CD4-positive, alpha-beta memory T cell (primary cell): ENCODE results near the gene SLC37A4. TPM values are rescaled to one million over a fixed set of nuclear protein-coding genes. Genes with fewer than 3 reads are reported as not detected.
"Not testable (repeated sequence)": the region's sequence is repeated elsewhere in the genome, so short reads cannot be mapped to it uniquely, and the experiment has no call there.

Experiments used
- CTCF ChIA-PET: fragments of 350-600 bp; sonication (Branson Sonifier 250); formaldehyde crosslinking; loops from one replicate; lab custom pipeline; 2021; ENCODE audit warnings: inconsistent platforms; ENCODE audit not compliant: partially characterized antibody; lab: Charles Lee
- POLR2A ChIA-PET: fragments of 350-600 bp; sonication (Branson Sonifier 250); formaldehyde crosslinking; loops from one replicate; lab custom pipeline; 2021; ENCODE audit not compliant: partially characterized antibody; lab: Charles Lee
- DNase-seq, 5 donors: peaks; one replicate each; pipeline versions ENCODE4 v3.0.0 to v3.0.0-alpha.2; 2020 to 2022; ENCODE audit warnings: mixed read lengths in 1 of 5
- H3K27ac ChIP-seq: one replicate; pipeline ENCODE4 v1.7.0; 2013; ENCODE audit warnings: low read depth, low read length
- H3K27me3 ChIP-seq: 2 replicates; pipeline ENCODE4 v1.7.0; 2013; ENCODE audit warnings: mild to moderate bottlenecking, low read length, moderate library complexity; ENCODE audit not compliant: insufficient read depth
- H3K36me3 ChIP-seq: 2 replicates; pipeline ENCODE4 v1.7.0; 2013; ENCODE audit warnings: mild to moderate bottlenecking, low read length, moderate library complexity; ENCODE audit not compliant: insufficient read depth
- H3K4me1 ChIP-seq: 2 replicates; pipeline ENCODE4 v1.7.0; 2013; ENCODE audit warnings: mild to moderate bottlenecking, low read length, moderate library complexity; ENCODE audit not compliant: insufficient read depth
- H3K4me3 ChIP-seq, 2 donors: one replicate each; pipeline ENCODE4 v1.7.0; 2013; ENCODE audit warnings: low read length in 2 of 2, mild to moderate bottlenecking in 1 of 2
- H3K9me3 ChIP-seq, 2 donors: one replicate each; pipeline ENCODE4 v1.7.0; 2013; ENCODE audit warnings: low read length in 2 of 2, control low read depth in 1 of 2; ENCODE audit not compliant: control insufficient read depth in 1 of 2
- H3K27ac Mint-ChIP-seq, 7 donors: one replicate each; pipeline ENCODE4 v1.8.0; 2020 to 2021; ENCODE audit warnings: mixed read lengths in 7 of 7, mild to moderate bottlenecking in 6 of 7, inconsistent platforms in 3 of 7, moderate library complexity in 3 of 7
- H3K27me3 Mint-ChIP-seq, 2 donors: one replicate each; pipeline ENCODE4 v1.8.0; 2020 to 2021; ENCODE audit warnings: mixed read lengths in 2 of 2
- H3K36me3 Mint-ChIP-seq, 2 donors: one replicate each; pipeline ENCODE4 v1.8.0; 2020 to 2021; ENCODE audit warnings: mixed read lengths in 2 of 2, inconsistent platforms in 1 of 2, mild to moderate bottlenecking in 1 of 2
- H3K4me1 Mint-ChIP-seq, 4 donors: one replicate each; pipeline ENCODE4 v1.8.0; 2020 to 2021; ENCODE audit warnings: mixed read lengths in 4 of 4, mild to moderate bottlenecking in 1 of 4
- H3K4me3 Mint-ChIP-seq, 8 donors: one replicate each; pipeline ENCODE4 v1.8.0; 2020 to 2021; ENCODE audit warnings: mixed read lengths in 8 of 8, mild to moderate bottlenecking in 7 of 8, moderate library complexity in 6 of 8, inconsistent platforms in 3 of 8
- H3K9me3 Mint-ChIP-seq, 8 donors: one replicate each; pipeline ENCODE4 v1.8.0; 2020 to 2021; ENCODE audit warnings: mixed read lengths in 8 of 8, mild to moderate bottlenecking in 5 of 8, inconsistent platforms in 3 of 8, moderate library complexity in 1 of 8
- intact Hi-C: fragments of 100-400 bp; cut with micrococcal nuclease; formaldehyde crosslinking; loops from one replicate; pipeline ENCODE4 v1.15.1; 2023
- polyA plus RNA-seq, 2 donors: library from polyadenylated mRNA; unstranded; fragments of 300-500 nt; fragmentation: Illumina TruSeq; gene quantifications; one replicate each; pipeline ENCODE4 v1.2.3, GENCODE V29; 2021
- total RNA-seq, 2 experiments: library from RNA; stranded (reverse); gene quantifications; one replicate each; pipeline ENCODE4 v1.2.3, GENCODE V29; 2021

SLC37A4 gene
- total and polyA plus RNA-seq, 4 experiments from 2014 or later: 10.6 to 14.8 (median 13.8) TPM

DNA sequence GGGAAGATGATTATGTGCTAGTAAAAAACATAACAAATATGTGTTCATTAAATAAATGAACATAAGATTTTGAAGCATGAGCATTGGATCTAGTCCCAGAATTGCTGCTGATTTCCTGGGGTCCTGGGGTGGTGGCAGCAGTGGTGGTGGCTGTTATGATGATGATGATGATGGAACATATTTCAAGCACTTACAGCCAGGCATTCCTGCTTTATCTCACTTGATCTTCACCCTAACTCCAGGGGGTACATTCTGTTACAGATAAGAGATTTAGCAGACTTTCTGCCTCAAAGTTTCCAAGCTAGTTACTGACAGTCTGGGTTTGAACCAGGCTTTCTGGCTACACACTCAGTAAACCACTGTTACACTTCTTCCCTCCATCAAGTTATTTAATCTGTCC lies 6.9 kb downstream of the SLC37A4 start:
- intact Hi-C loops: no loop called here
- Mint-ChIP-seq H3K36me3 (peaks cover 34 to 50% of the 10 kb centered on the region in 2 donors), H3K27ac (peak overlapping the region in 4 of 7 donors; percentile 1 to 58 (median 13)), H3K4me1 (peaks cover 24 to 63% (median 44%) of the 10 kb centered on the region in 4 donors), H3K9me3 (no peaks in the 10 kb centered on the region), H3K4me3 (peak overlapping the region in 2 of 8 donors; percentile 22 to 54), H3K27me3 (no peaks in the 10 kb centered on the region)
- no peaks in the 10 kb centered on the region for H3K27me3 ChIP-seq
- H3K4me1 ChIP-seq: peaks cover 47% of the 10 kb centered on the region
- ChIA-PET CTCF (interaction anchor here (1.0 to 1.2 kb wide), 2 partner anchors 76 to 253 kb away, joined by 3 to 4 read pairs; no protein-coding TSS in a partner anchor), POLR2A (interaction anchor here (1.1 to 3.2 kb wide), 4 partner anchors 26 to 72 kb away, joined by 3 to 10 read pairs (median 6); partner anchors contain the start of genes CENATAC, HMBS and VPS11)
- no peaks in the 10 kb centered on the region for H3K9me3 ChIP-seq
- no peak for DNase-seq
- H3K36me3 ChIP-seq: peaks cover 36% of the 10 kb centered on the region
- no peak overlapping the region for H3K4me3 ChIP-seq
- no peak overlapping the region for H3K27ac ChIP-seq

DNA sequence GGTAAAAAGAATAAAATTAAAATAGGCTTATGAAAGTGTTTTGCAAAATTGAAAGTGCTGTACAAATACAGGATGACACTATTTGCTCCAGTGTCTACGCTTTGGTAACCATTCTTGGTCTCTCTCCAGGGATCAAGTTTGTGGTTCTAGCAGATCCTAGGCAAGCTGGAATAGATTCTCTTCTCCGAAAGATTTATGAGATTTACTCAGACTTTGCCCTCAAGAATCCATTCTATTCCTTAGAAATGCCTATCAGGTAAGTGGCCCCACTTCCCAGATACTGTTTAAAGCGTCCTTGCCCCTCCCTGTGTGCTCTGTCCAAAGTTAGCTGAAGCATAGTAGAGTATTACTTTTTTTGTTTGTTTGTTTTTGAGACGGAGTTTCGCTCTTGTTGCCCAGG lies 9.0 kb downstream of the SLC37A4 start:
- Histone ChIP-seq H3K9me3 (no peaks in the 10 kb centered on the region), H3K4me3 (no peak overlapping the region), H3K27me3 (no peaks in the 10 kb centered on the region), H3K4me1 (peaks cover 52% of the 10 kb centered on the region), H3K27ac (no peak overlapping the region), H3K36me3 (peaks cover 38% of the 10 kb centered on the region)
- Mint-ChIP-seq H3K4me3 (peak overlapping the region in 7 of 8 donors; percentile 17 to 100 (median 58)), H3K27me3 (no peaks in the 10 kb centered on the region), H3K4me1 (peaks cover 24 to 72% (median 48%) of the 10 kb centered on the region in 4 donors), H3K27ac (peak overlapping the region in 5 of 7 donors; percentile 24 to 79 (median 58)), H3K36me3 (peaks cover 40 to 70% of the 10 kb centered on the region in 2 donors), H3K9me3 (no peaks in the 10 kb centered on the region)
- ChIA-PET POLR2A (interaction anchor here (0.8 to 9.3 kb wide), 5 partner anchors 7 to 185 kb away, joined by 3 to 135 read pairs (median 4); partner anchors contain the start of genes CBL, CENATAC and SLC37A4), CTCF (interaction anchor here (1.2 kb wide), 1 partner anchor 35 kb away, joined by 4 read pairs; the partner anchor contains the start of gene HYOU1)
- intact Hi-C loops: no loop called here
- no peak for DNase-seq

DNA sequence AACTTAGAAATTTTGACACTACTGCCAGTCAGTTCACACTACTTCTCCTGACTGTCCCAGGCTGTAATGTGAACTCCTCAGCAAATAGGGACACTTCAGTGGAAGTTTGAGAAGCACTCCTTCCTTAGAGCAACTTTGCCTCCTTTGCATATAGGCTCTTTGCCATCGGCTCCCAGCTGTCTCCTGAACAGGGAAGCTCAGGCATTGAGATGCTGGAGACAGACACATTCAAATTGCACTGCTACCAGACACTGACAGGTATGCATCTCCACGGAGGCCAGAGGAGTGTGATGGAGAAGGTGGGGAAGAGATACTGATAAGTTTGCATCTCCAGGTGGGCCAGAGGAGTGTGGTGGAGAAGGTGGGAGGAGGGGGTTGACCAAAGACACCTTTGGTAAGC lies 10.7 kb downstream of the SLC37A4 start:
- no peaks in the 10 kb centered on the region for H3K27me3 Mint-ChIP-seq
- peaks cover 43 to 81% of the 10 kb centered on the region in 2 donors for H3K36me3 Mint-ChIP-seq
- intact Hi-C loops: loop anchor here (2.0 to 5.0 kb wide), 2 partner anchors 91 to 583 kb away; partner anchors contain the start of gene KMT2A
- H3K4me1 ChIP-seq: peaks cover 66% of the 10 kb centered on the region
- no peak for DNase-seq
- peaks cover 28 to 85% (median 57%) of the 10 kb centered on the region in 4 donors for H3K4me1 Mint-ChIP-seq
- no peaks in the 10 kb centered on the region for H3K27me3 ChIP-seq
- H3K9me3 ChIP-seq: no peaks in the 10 kb centered on the region
- ChIA-PET POLR2A (interaction anchor here (1.0 to 9.4 kb wide), 11 partner anchors 9 to 230 kb away, joined by 3 to 170 read pairs (median 13); partner anchors contain the start of genes C2CD2L, CENATAC, DDX6 and DPAGT1), CTCF (interaction anchor here (1.0 to 2.6 kb wide), 4 partner anchors 11 to 177 kb away, joined by 3 to 16 read pairs (median 5); partner anchors contain the start of gene SLC37A4)
- peaks cover 48% of the 10 kb centered on the region for H3K36me3 ChIP-seq
- H3K9me3 Mint-ChIP-seq: no peaks in the 10 kb centered on the region
- peak overlapping the region; percentile 94 to 100 (median 99) for H3K4me3 Mint-ChIP-seq
- H3K27ac ChIP-seq: peak overlapping the region; percentile 87
- H3K27ac Mint-ChIP-seq: peak overlapping the region; percentile 98 to 100 (median 100)
- H3K4me3 ChIP-seq: peak overlapping the region in 1 of 2 donors; percentile 71

DNA sequence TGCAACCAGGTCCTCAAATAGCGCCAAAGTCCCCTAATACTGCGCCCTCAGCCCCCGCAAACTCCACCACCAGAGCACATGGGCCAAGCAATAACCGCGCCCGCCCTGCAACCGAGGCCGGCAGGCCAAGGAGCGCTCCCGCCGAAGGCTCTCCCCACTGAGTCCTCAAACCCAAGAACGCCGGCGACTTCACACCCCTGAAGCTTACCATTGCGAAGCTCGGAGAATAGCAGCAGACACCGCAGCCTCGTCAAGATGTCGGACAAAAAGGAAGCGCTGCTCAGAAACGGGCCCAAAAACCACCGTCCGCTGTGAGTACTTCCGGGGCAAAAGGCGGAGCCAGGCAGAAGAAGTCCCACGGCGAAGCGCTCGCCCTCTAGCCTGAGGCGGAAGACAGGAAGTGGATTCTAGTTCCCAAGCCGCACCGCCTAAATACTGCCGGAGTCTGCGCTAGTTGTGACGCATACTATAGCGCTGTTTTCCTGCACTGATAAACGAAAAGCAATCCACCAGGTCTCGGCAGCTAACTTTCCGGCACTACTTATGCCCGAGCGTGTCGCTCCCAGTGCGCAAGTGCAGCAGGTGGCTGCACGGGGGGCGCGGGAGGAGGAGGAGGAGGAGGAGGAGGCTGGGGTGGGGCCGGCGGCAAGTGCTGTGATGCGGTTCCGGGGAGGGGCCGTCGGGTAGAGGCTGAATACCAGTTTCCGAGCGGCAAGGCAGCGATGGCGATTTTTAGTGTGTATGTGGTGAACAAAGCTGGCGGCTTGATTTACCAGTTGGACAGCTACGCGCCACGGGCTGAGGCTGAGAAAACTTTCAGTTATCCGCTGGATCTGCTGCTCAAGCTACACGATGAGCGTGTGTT lies 12.4 kb downstream of the SLC37A4 start, which contains the start of the genes RPS25 and TRAPPC4:
TSS of gene RPS25 (minus strand) at position 270 of the 865 bp plus-strand sequence. CDS start at position 211, 59 bp downstream.
TSS of gene TRAPPC4 (plus strand) at position 693 of the 865 bp plus-strand sequence. CDS start at position 723, 30 bp downstream.
- intact Hi-C loops: loop anchor here (1.0 to 5.0 kb wide), 9 partner anchors 12 to 581 kb away; partner anchors contain the start of genes CENATAC, DDX6, HINFP and HYOU1

DNA sequence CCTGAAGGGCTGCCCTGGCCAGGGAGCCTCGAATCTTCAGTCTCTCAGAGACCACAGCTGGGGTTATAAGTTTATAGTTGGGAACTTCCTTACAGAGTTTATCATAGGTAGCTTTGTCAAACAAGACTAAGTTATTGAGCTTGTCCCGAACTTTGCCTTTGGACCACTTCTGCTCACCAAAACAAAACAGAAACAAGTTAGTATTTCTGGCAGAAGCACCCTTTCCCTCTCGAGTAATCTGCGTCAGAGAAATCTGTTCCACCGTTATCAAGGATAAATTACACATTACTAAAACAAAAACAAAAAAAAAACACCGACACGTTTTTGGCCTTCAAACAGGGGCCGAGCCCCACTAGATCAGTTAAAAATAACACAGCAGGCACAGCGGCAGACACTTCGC lies 13.3 kb downstream of the SLC37A4 start:
- peak overlapping the region; percentile 94 to 100 (median 99) for H3K4me3 Mint-ChIP-seq
- H3K4me3 ChIP-seq: peak overlapping the region; percentile 71 to 96
- peaks cover 50% of the 10 kb centered on the region for H3K36me3 ChIP-seq
- POLR2A ChIA-PET: interaction anchor here (1.1 to 9.4 kb wide), 8 partner anchors 10 to 312 kb away, joined by 4 to 170 read pairs (median 18); partner anchors contain the start of genes CENATAC, HYOU1 and SLC37A4
- not testable (repeated sequence) for H3K9me3 Mint-ChIP-seq, H3K27me3 ChIP-seq, H3K9me3 ChIP-seq, H3K27me3 Mint-ChIP-seq
- H3K36me3 Mint-ChIP-seq: peaks cover 44 to 81% of the 10 kb centered on the region in 2 donors
- H3K27ac Mint-ChIP-seq: peak overlapping the region; percentile 98 to 100 (median 100)
- peak in 4 of 5 donors; percentile 14 to 53 (median 29) for DNase-seq
- intact Hi-C loops: loop anchor here (5.0 kb wide), 1 partner anchor 580 kb away; the partner anchor contains the start of gene KMT2A
- peaks cover 48% of the 10 kb centered on the region for H3K4me1 ChIP-seq
- peaks cover 24 to 72% (median 50%) of the 10 kb centered on the region in 4 donors for H3K4me1 Mint-ChIP-seq
- CTCF ChIA-PET: interaction anchor here (0.7 kb wide), 1 partner anchor 50 kb away, joined by 3 read pairs; the partner anchor contains the start of gene VPS11
- peak overlapping the region; percentile 87 for H3K27ac ChIP-seq

More for the DNA sequence above, 12.4 kb downstream of the SLC37A4 start, which contains the start of the genes RPS25 and TRAPPC4:
- Histone ChIP-seq H3K27me3 (no peaks in the 10 kb centered on the region), H3K27ac (peak within 1 kb of the TSS; percentile 87), H3K4me1 (peaks cover 52% of the 10 kb centered on the region), H3K4me3 (peak within 1 kb of the TSS; percentile 71 to 96), H3K36me3 (peaks cover 47% of the 10 kb centered on the region), H3K9me3 (no peaks in the 10 kb centered on the region)
- Mint-ChIP-seq H3K4me3 (peak within 1 kb of the TSS; percentile 94 to 100 (median 99)), H3K27me3 (no peaks in the 10 kb centered on the region), H3K4me1 (peaks cover 21 to 73% (median 51%) of the 10 kb centered on the region in 4 donors), H3K9me3 (no peaks in the 10 kb centered on the region), H3K36me3 (peaks cover 39 to 79% of the 10 kb centered on the region in 2 donors), H3K27ac (peak within 1 kb of the TSS; percentile 98 to 100 (median 100))
- CTCF ChIA-PET: interaction anchor here (0.7 to 2.6 kb wide), 9 partner anchors 12 to 179 kb away, joined by 3 to 16 read pairs (median 3); partner anchors contain the start of genes CENATAC, DPAGT1, HYOU1 and SLC37A4
- POLR2A ChIA-PET: interaction anchor here (0.6 to 9.4 kb wide), 37 partner anchors 8 to 1839 kb away, joined by 3 to 170 read pairs (median 4); partner anchors contain the start of genes C2CD2L, CENATAC, CXCR5 and DDX6
- peak; percentile 96 to 98 (median 97) for DNase-seq
